Smooth muscle cell (in vitro differentiated cells): ENCODE results near the gene RGS6. TPM values are rescaled to one million over a fixed set of nuclear protein-coding genes. Genes with fewer than 3 reads are reported as not detected.

Source experiments
- DNase-seq: peaks from one replicate; lab custom pipeline; 2025; ENCODE audit not compliant: unreplicated experiment; lab: John Stamatoyannopoulos, UW
- H2AFZ ChIP-seq: fragments of 200-600 bp; sonication (generic); 2 replicates; pipeline ENCODE4 v1.6.0; 2016; ENCODE audit warnings: antibody characterized with exemption, low read depth, mild to moderate bottlenecking
- H3F3A ChIP-seq: fragments of 200-600 bp; sonication (generic); 2 replicates; pipeline ENCODE4 v1.6.0; 2017; ENCODE audit warnings: antibody characterized with exemption, low read depth
- H3K27ac ChIP-seq: fragments of 200-600 bp; sonication (generic); 2 replicates; pipeline ENCODE4 v1.5.1; 2016; ENCODE audit warnings: low read depth, mild to moderate bottlenecking
- H3K27me3 ChIP-seq: fragments of 200-600 bp; sonication (generic); 2 replicates; pipeline ENCODE4 v1.6.1; 2016; ENCODE audit warnings: low read depth, mild to moderate bottlenecking
- H3K36me3 ChIP-seq: fragments of 200-600 bp; sonication (generic); 2 replicates; pipeline ENCODE4 v1.5.1; 2016; ENCODE audit warnings: low read depth
- H3K4me1 ChIP-seq: fragments of 200-600 bp; sonication (generic); 2 replicates; pipeline ENCODE4 v1.5.1; 2016; ENCODE audit warnings: low read depth
- H3K4me2 ChIP-seq: fragments of 200-600 bp; sonication (generic); 2 replicates; pipeline ENCODE4 v1.6.0; 2016; ENCODE audit warnings: mild to moderate bottlenecking
- H3K4me3 ChIP-seq: fragments of 200-600 bp; sonication (generic); 2 replicates; pipeline ENCODE4 v1.5.1; 2016; ENCODE audit warnings: mild to moderate bottlenecking
- H3K79me2 ChIP-seq: fragments of 200-600 bp; sonication (generic); 2 replicates; pipeline ENCODE4 v1.6.0; 2016; ENCODE audit warnings: low read depth, mild to moderate bottlenecking
- H3K9ac ChIP-seq: fragments of 200-600 bp; sonication (generic); 2 replicates; pipeline ENCODE4 v1.6.0; 2016; ENCODE audit warnings: low read depth
- H3K9me3 ChIP-seq: fragments of 200-600 bp; sonication (generic); replicated peaks from 2 replicates; pipeline ENCODE4 v1.5.1; 2016; ENCODE audit warnings: low read depth
- H4K20me1 ChIP-seq: fragments of 200-600 bp; sonication (generic); 2 replicates; pipeline ENCODE4 v1.6.0; 2016; ENCODE audit warnings: low read depth
- WGBS: methylation state at CpG from one replicate; pipeline ENCODE4 v1.1.7; 2016; ENCODE audit warnings: low lambda C conversion rate; 5-methylcytosine and 5-hydroxymethylcytosine counted together
- polyA plus RNA-seq: library from polyadenylated mRNA; unstranded; fragments of >200 nt; fragmentation: Nextera tagmentation; extraction: Ambion mirVana; gene quantifications from 2 replicates; pipeline ENCODE4 v1.2.1, GENCODE V29; 2016
- total RNA-seq: library from RNA; depleted of rRNA; stranded (reverse); fragments of >200 nt; gene quantifications from 2 replicates; pipeline ENCODE4 v1.2.3, GENCODE V29; 2014
- TF ChIP-seq, protein P1 (sequence below): fragments of 200-600 bp; sonication (generic); IDR thresholded peaks from 2 replicates; pipeline ENCODE4 v1.5.1; 2017; ENCODE audit warnings: borderline replicate concordance, mild to moderate bottlenecking, antibody characterized with exemption; ENCODE audit not compliant: insufficient read depth, poor library complexity, severe bottlenecking

RGS6 gene
- total and polyA plus RNA-seq, 2 experiments from 2014 or later: 0.40 TPM; not detected in 1

DNA sequence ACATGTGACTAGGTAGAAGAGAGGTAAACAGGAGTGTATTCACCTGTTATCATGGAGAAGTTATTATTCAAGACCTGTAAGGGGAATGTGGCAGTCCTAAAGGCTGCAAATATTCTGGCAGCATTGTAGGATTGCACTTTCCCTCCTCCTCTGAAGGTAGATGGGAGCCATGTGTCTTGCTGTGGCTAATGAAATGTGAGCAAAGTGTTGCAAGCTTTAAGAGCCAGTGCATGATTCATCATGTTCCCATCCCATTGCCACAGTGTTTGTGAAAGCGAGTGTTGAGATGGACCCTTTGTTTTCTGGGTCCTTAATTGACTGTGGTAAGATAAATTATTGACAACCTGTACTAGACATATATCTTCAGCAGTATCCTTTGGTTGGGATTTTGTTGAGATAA, 128.7 kb downstream of the RGS6 start:
- H4K20me1 ChIP-seq: no peaks in the 10 kb centered on the region
- H3F3A ChIP-seq: no peaks in the 10 kb centered on the region
- H3K79me2 ChIP-seq: no peaks in the 10 kb centered on the region
- no peak overlapping the region for H2AFZ ChIP-seq
- H3K9ac ChIP-seq: no peak overlapping the region
- no peaks in the 10 kb centered on the region for H3K36me3 ChIP-seq
- DNase-seq: no peak
- H3K4me2 ChIP-seq: no peak overlapping the region
- H3K4me3 ChIP-seq: no peak overlapping the region
- TF ChIP-seq, protein P1, sequence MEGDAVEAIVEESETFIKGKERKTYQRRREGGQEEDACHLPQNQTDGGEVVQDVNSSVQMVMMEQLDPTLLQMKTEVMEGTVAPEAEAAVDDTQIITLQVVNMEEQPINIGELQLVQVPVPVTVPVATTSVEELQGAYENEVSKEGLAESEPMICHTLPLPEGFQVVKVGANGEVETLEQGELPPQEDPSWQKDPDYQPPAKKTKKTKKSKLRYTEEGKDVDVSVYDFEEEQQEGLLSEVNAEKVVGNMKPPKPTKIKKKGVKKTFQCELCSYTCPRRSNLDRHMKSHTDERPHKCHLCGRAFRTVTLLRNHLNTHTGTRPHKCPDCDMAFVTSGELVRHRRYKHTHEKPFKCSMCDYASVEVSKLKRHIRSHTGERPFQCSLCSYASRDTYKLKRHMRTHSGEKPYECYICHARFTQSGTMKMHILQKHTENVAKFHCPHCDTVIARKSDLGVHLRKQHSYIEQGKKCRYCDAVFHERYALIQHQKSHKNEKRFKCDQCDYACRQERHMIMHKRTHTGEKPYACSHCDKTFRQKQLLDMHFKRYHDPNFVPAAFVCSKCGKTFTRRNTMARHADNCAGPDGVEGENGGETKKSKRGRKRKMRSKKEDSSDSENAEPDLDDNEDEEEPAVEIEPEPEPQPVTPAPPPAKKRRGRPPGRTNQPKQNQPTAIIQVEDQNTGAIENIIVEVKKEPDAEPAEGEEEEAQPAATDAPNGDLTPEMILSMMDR: no peak
- H3K4me1 ChIP-seq: no peaks in the 10 kb centered on the region
- WGBS: 30% methylated on average over 1 of the region's 1 CpG
- H3K9me3 ChIP-seq: no peaks in the 10 kb centered on the region
- H3K27me3 ChIP-seq: no peaks in the 10 kb centered on the region
- no peak overlapping the region for H3K27ac ChIP-seq

DNA sequence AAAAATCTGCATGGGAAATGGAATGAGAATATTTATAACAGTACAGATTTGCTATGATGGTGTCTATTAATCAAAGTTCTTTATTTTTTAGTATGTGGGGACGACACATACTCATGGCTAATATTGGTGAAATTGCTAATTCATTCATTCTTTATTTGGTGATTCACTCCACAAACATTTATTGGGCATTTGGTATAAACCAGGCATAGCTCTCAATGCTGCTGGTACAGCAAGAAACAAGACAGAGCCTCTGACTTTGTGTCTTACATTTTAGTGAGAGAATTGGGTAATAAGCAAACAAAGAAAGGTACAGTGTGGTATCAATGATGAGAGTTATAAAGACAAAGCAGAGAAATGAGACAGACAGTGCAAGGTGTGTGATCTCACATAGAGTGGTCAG, 129.5 kb downstream of the RGS6 start:
- TF ChIP-seq, protein P1: no peak
- no peaks in the 10 kb centered on the region for H3K79me2 ChIP-seq
- WGBS: 35% methylated on average over 1 of the region's 1 CpG

DNA sequence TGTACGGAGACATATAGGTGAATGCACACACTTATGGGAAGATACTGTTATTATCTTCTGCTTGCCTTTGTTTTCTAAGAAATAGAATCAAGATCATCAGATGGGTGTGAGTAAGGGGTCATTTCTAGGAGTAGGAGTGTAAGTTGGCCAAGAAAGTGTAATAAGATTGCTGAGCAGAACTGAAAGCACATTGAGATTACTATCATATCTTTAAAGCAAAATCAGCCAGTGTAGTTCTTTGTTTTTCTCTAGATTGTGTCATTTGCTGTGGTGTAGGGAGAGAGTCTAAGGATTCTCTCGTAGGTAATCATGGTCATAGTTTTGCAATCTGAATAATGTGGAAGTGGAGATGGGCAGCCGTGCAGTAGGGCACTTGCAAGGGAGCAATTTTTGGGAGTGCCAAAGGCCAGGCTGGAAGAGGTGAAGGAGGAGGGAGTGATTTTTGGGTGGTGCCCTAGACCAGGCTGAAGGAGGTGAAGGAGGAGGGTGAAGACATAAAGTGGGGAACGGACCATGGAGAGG, 131.6 kb downstream of the RGS6 start:
- Histone ChIP-seq H3K27ac (no peak overlapping the region), H3K27me3 (no peaks in the 10 kb centered on the region), H3K4me3 (no peak overlapping the region), H3K9me3 (no peaks in the 10 kb centered on the region), H3K79me2 (no peaks in the 10 kb centered on the region), H3K9ac (no peak overlapping the region), H3K36me3 (no peaks in the 10 kb centered on the region), H2AFZ (no peak overlapping the region), H3K4me1 (no peaks in the 10 kb centered on the region), H3F3A (no peaks in the 10 kb centered on the region), H4K20me1 (no peaks in the 10 kb centered on the region), H3K4me2 (no peak overlapping the region)
- WGBS: 86% methylated on average over 4 of the region's 4 CpGs
- DNase-seq: no peak
- TF ChIP-seq, protein P1: no peak

More for the DNA sequence above, 129.5 kb downstream of the RGS6 start:
- Histone ChIP-seq H3F3A (no peaks in the 10 kb centered on the region), H3K27ac (no peak overlapping the region), H4K20me1 (no peaks in the 10 kb centered on the region), H2AFZ (no peak overlapping the region), H3K36me3 (no peaks in the 10 kb centered on the region), H3K4me3 (no peak overlapping the region), H3K4me2 (no peak overlapping the region), H3K27me3 (no peaks in the 10 kb centered on the region), H3K9ac (no peak overlapping the region), H3K9me3 (no peaks in the 10 kb centered on the region), H3K4me1 (no peaks in the 10 kb centered on the region)
- DNase-seq: no peak

DNA sequence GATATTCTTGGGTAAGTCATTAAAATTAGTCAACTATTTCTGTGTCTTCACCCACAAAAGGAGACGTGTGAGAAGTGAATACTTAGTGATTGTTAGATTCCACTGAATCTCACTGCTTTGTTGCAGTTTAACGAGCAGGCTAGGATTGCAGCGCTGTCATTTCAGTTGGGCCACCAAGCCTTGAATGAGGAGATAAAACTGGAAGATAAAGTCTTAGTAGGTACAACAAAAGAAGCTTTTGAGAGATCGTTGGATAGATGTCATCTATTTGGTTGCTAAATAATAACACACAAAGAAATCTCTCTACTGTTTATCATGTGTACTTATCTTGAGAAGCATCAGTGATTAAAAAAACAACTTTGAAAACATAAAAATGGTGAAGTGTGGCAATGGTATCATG, 132.3 kb downstream of the RGS6 start:
- H3F3A ChIP-seq: no peaks in the 10 kb centered on the region
- DNase-seq: no peak
- 73% methylated on average over 4 of the region's 4 CpGs for WGBS

More for the DNA sequence above, 132.3 kb downstream of the RGS6 start:
- no peak overlapping the region for H2AFZ ChIP-seq
- no peak overlapping the region for H3K9ac ChIP-seq
- no peaks in the 10 kb centered on the region for H3K4me1 ChIP-seq
- H3K27ac ChIP-seq: no peak overlapping the region
- no peaks in the 10 kb centered on the region for H3K9me3 ChIP-seq
- no peaks in the 10 kb centered on the region for H3K36me3 ChIP-seq
- TF ChIP-seq, protein P1: no peak
- H4K20me1 ChIP-seq: no peaks in the 10 kb centered on the region
- H3K4me3 ChIP-seq: no peak overlapping the region
- no peak overlapping the region for H3K4me2 ChIP-seq
- no peaks in the 10 kb centered on the region for H3K27me3 ChIP-seq
- no peaks in the 10 kb centered on the region for H3K79me2 ChIP-seq
